Mucosa of descending colon (tissue), 3 donors: Measurements from ENCODE around the gene LRCH1. TPM values are rescaled to one million over a fixed set of nuclear protein-coding genes. Genes with fewer than 3 reads are reported as not detected.

Experiments
- ATAC-seq: fragments of 200-7000 bp; cut with Tn5 transposase; one replicate; pipeline ENCODE4 v1.9.1; 2020; ENCODE audit warnings: mild to moderate bottlenecking, moderate library complexity
- DNase-seq, 3 donors: peaks; one replicate each; pipeline ENCODE4 v3.0.0-alpha.2; 2020
- H3K36me3 ChIP-seq: fragments of 200-600 bp; one replicate; pipeline ENCODE4 v1.8.0; 2021; ENCODE audit warnings: low read depth, mild to moderate bottlenecking
- H3K4me1 ChIP-seq: fragments of 200-600 bp; one replicate; pipeline ENCODE4 v1.8.0; 2021; ENCODE audit warnings: low read depth, mild to moderate bottlenecking
- H3K4me3 ChIP-seq: fragments of 200-600 bp; one replicate; pipeline ENCODE4 v1.8.0; 2021; ENCODE audit warnings: mild to moderate bottlenecking
- H3K9me3 ChIP-seq: fragments of 200-600 bp; one replicate; pipeline ENCODE4 v1.8.0; 2021; ENCODE audit warnings: mild to moderate bottlenecking
- CTCF ChIP-seq: fragments of 200-600 bp; IDR thresholded peaks from one replicate; pipeline ENCODE4 v1.8.0; 2022; ENCODE audit warnings: antibody characterized with exemption, mild to moderate bottlenecking
- intact Hi-C, 2 donors: fragments of 100-400 bp; cut with DNase I in 1 of 2; cut with micrococcal nuclease in 1 of 2; formaldehyde crosslinking; loops; one replicate each; pipeline versions ENCODE4 v1.11.0 to v1.11.1; 2022; cut with DNase I, micrococcal nuclease
- total RNA-seq, 3 donors: library from RNA; stranded (reverse); fragmentation: NEBNext Ultra II Directional in 2 of 3; extraction: Animal tissue kit (Norgen Biotek cat#: 25700) in 2 of 3; gene quantifications; one replicate each; pipeline versions ENCODE4 v1.2.1 to v1.2.4, GENCODE V29; 2021 to 2023
- donor health status: DM: no; HTN: no; CAD: no; lungs with moderate emphysema.
- donor health status: DM: no; HTN: no; CAD: no.
- donor health status: DM: no; HTN: yes; CAD: no.

The LRCH1 gene
- total RNA-seq, 3 donors from 2014 or later = 13.4 to 44.1 (median 16.1) TPM

GRCh38 chr13:46605825-46606554 is 53.0 kb downstream of the LRCH1 start:
- peaks cover 26% of the 10 kb centered on the region for H3K4me1 ChIP-seq
- no peak overlapping the region for H3K4me3 ChIP-seq
- H3K9me3 ChIP-seq = no peaks in the 10 kb centered on the region
- ATAC-seq (no peak), DNase-seq (no peak)
- H3K36me3 ChIP-seq = no peaks in the 10 kb centered on the region
- intact Hi-C loops = no loop called here
- no peak for TF ChIP-seq CTCF

GRCh38 chr13:46606970-46607369 is 54.0 kb downstream of the LRCH1 start:
- Histone ChIP-seq H3K9me3 (no peaks in the 10 kb centered on the region), H3K36me3 (no peaks in the 10 kb centered on the region), H3K4me1 (peaks cover 26% of the 10 kb centered on the region), H3K4me3 (no peak overlapping the region)
- no peak for TF ChIP-seq CTCF
- no peak for DNase-seq
- intact Hi-C loops = no loop called here
- no peak for ATAC-seq

GRCh38 chr13:46607768-46608564 is 55.0 kb downstream of the LRCH1 start:
- H3K36me3 ChIP-seq = no peaks in the 10 kb centered on the region
- H3K4me1 ChIP-seq = peaks cover 21% of the 10 kb centered on the region
- DNase-seq (peak in 1 of 3 donors; percentile 41), ATAC-seq (peak; percentile 78)
- intact Hi-C loops = no loop called here
- H3K9me3 ChIP-seq = no peaks in the 10 kb centered on the region
- no peak for TF ChIP-seq CTCF
- no peak overlapping the region for H3K4me3 ChIP-seq

- intact Hi-C loops = no loop called here
- H3K4me1 ChIP-seq = peaks cover 14% of the 10 kb centered on the region
- DNase-seq = no peak
Observed at GRCh38 chr13:46609052-46609451, 56.1 kb downstream of the LRCH1 start.

GRCh38 chr13:46609726-46610125 is 56.8 kb downstream of the LRCH1 start:
- DNase-seq (no peak), ATAC-seq (no peak)
- Histone ChIP-seq H3K36me3 (no peaks in the 10 kb centered on the region), H3K4me3 (no peak overlapping the region), H3K4me1 (peaks cover 9% of the 10 kb centered on the region), H3K9me3 (no peaks in the 10 kb centered on the region)
- intact Hi-C loops = no loop called here
- no peak for TF ChIP-seq CTCF

More at GRCh38 chr13:46609052-46609451, 56.1 kb downstream of the LRCH1 start:
- ATAC-seq = no peak
- TF ChIP-seq CTCF = no peak
- Histone ChIP-seq H3K4me3 (no peak overlapping the region), H3K36me3 (no peaks in the 10 kb centered on the region), H3K9me3 (no peaks in the 10 kb centered on the region)
